SJCRH30 (cell line): ENCODE results near the gene HIPK1. TPM values are rescaled to one million over a fixed set of nuclear protein-coding genes. Genes with fewer than 3 reads are reported as not detected.
"Not testable (repeated sequence)": the region's sequence is repeated elsewhere in the genome, so short reads cannot be mapped to it uniquely, and the experiment has no call there.

Source experiments
- DNase-seq, 2 experiments: peaks; one replicate each; pipeline ENCODE4 v3.0.0-alpha.2; 2015 to 2020
- H3K27ac ChIP-seq: fragments of 250-450 bp; sonication (Bioruptor Pico); 2 replicates; pipeline ENCODE4 v1.5.1; 2020; ENCODE audit warnings: mild to moderate bottlenecking, moderate library complexity
- H3K27me3 ChIP-seq: fragments of 250-450 bp; sonication (Bioruptor Pico); 2 replicates; pipeline ENCODE4 v1.5.1; 2020; ENCODE audit warnings: mild to moderate bottlenecking, moderate library complexity
- H3K36me3 ChIP-seq: fragments of 250-450 bp; sonication (Bioruptor Pico); 2 replicates; pipeline ENCODE4 v1.5.1; 2020; ENCODE audit warnings: mild to moderate bottlenecking, moderate library complexity
- H3K4me1 ChIP-seq: fragments of 250-450 bp; sonication (Bioruptor Pico); 2 replicates; pipeline ENCODE4 v1.5.1; 2020; ENCODE audit warnings: mild to moderate bottlenecking, moderate library complexity
- H3K4me3 ChIP-seq: fragments of 250-450 bp; sonication (Bioruptor Pico); 2 replicates; pipeline ENCODE4 v1.5.1; 2020; ENCODE audit warnings: mild to moderate bottlenecking, moderate library complexity
- H3K9me3 ChIP-seq: fragments of 250-450 bp; sonication (Bioruptor Pico); replicated peaks from 2 replicates; pipeline ENCODE4 v1.5.1; 2020; ENCODE audit warnings: mild to moderate bottlenecking, moderate library complexity
- total RNA-seq: library from RNA; depleted of rRNA; stranded (reverse); fragments of >200 nt; shearing (Covaris generic); gene quantifications from 2 replicates; pipeline ENCODE4 v1.2.3, GENCODE V29; 2014; rRNA removed

HIPK1 gene
- total RNA-seq, 1 experiment from 2014 or later, result 56.3 TPM

- not testable (repeated sequence) for H3K9me3 ChIP-seq, H3K4me3 ChIP-seq, DNase-seq, H3K36me3 ChIP-seq, H3K27ac ChIP-seq, H3K27me3 ChIP-seq
- peaks cover 33% of the 10 kb centered on the region for H3K4me1 ChIP-seq
Observed at GRCh38 chr1:114019724-114020123, 90.6 kb downstream of the HIPK1 start.

DNA sequence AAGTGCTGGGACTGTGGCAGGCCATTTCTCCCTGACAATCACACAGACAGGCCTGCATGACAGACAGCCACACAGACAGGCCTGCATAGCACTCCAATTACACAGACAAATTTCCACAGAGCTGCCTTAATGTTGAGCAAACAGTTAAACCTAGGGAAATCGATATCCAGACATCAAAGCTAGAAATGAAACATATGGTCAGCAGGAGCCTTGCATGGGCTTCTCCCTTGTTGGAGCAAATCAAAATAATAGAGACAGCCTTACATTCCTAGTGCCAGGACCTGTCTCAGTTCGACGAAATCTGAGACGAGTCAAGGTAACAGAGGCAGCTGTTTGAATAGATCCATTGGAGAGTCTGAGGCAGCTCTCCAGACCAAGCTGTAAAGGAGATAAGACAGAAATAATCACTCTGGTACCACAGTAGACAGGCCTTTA lies 92.6 kb downstream of the HIPK1 start:
- H3K4me1 ChIP-seq, result peaks cover 43% of the 10 kb centered on the region
- DNase-seq, result peak; percentile 58 to 80
- H3K27ac ChIP-seq, result peak overlapping the region; percentile 1; the same call in 1 of the 2 replicates
- no peaks in the 10 kb centered on the region for H3K36me3 ChIP-seq
- no peaks in the 10 kb centered on the region for H3K27me3 ChIP-seq
- no peaks in the 10 kb centered on the region for H3K9me3 ChIP-seq
- H3K4me3 ChIP-seq, result no peak overlapping the region

DNA sequence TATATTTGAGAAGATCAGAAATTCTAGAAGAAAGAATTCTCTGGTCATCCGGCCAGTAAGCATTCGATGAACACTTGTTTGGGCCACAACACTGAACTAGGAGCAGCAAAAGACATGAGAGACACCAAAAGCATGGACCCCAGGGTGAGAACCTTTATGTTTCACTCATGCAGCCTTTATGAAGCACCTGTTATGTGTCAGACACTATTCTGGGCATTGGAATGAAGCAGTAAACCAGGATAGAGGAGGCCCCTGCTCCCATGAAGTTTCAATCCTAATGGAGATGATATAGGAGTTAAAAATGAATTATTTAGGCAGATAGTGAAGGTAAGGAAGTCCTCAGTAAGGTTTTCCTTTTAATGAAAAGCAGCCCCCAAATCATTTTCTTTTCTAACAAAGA lies 93.8 kb downstream of the HIPK1 start:
- H3K36me3 ChIP-seq, result no peaks in the 10 kb centered on the region
- H3K9me3 ChIP-seq, result no peaks in the 10 kb centered on the region
- H3K4me3 ChIP-seq, result no peak overlapping the region
- H3K4me1 ChIP-seq, result peaks cover 46% of the 10 kb centered on the region
- no peaks in the 10 kb centered on the region for H3K27me3 ChIP-seq
- no peak overlapping the region for H3K27ac ChIP-seq
- DNase-seq, result no peak

GRCh38 chr1:114023377-114023776 lies 94.3 kb downstream of the HIPK1 start:
- no peak overlapping the region for H3K4me3 ChIP-seq

GRCh38 chr1:114024049-114024448 lies 94.9 kb downstream of the HIPK1 start:
- Histone ChIP-seq H3K36me3 (no peaks in the 10 kb centered on the region), H3K27me3 (no peaks in the 10 kb centered on the region), H3K4me1 (peaks cover 46% of the 10 kb centered on the region), H3K27ac (peak overlapping the region; percentile 35), H3K9me3 (no peaks in the 10 kb centered on the region), H3K4me3 (no peak overlapping the region)
- peak; percentile 75 to 88 for DNase-seq

More at GRCh38 chr1:114023377-114023776, 94.3 kb downstream of the HIPK1 start:
- peak; percentile 19 to 51 for DNase-seq
- no peak overlapping the region for H3K27ac ChIP-seq
- no peaks in the 10 kb centered on the region for H3K9me3 ChIP-seq
- no peaks in the 10 kb centered on the region for H3K27me3 ChIP-seq
- H3K36me3 ChIP-seq, result no peaks in the 10 kb centered on the region
- H3K4me1 ChIP-seq, result peaks cover 46% of the 10 kb centered on the region

- Histone ChIP-seq H3K27ac (no peak overlapping the region), H3K4me1 (peaks cover 46% of the 10 kb centered on the region), H3K4me3 (no peak overlapping the region), H3K9me3 (no peaks in the 10 kb centered on the region), H3K27me3 (no peaks in the 10 kb centered on the region), H3K36me3 (no peaks in the 10 kb centered on the region)
- DNase-seq, result no peak
Observed at GRCh38 chr1:114025609-114026401, 96.7 kb downstream of the HIPK1 start.

DNA sequence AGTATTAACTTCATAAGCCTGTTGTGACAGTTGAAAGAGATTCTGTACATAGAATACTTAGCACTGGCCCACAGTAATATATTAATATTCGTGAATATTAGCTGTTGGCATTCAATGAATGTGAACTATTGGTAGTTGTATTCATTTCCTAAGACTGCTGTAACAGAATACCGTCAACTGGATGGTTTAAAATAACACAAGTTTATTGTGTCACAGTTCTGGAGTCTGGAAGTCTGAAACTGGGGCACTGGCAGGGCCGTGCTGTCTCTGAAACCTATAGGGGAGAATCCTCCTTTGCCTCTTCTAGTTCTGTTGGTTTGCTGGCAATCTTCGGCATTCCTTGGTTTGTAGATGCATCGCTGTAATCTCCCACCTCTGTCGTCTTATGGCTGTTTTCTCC lies 97.7 kb downstream of the HIPK1 start:
- H3K27ac ChIP-seq, result no peak overlapping the region
- no peaks in the 10 kb centered on the region for H3K27me3 ChIP-seq
- no peak for DNase-seq
- H3K36me3 ChIP-seq, result no peaks in the 10 kb centered on the region
- H3K4me3 ChIP-seq, result no peak overlapping the region
- H3K9me3 ChIP-seq, result no peaks in the 10 kb centered on the region
- peaks cover 36% of the 10 kb centered on the region for H3K4me1 ChIP-seq

Other genes starting within 250 kb of the HIPK1 start
- gene PHTF1, start 169.8 kb upstream of the HIPK1 start, total RNA-seq, result 35.7 and 38.0 TPM in 2 replicates
- 16.6 and 18.5 TPM in 2 replicates for gene RSBN1, start 116.8 kb upstream of the HIPK1 start, total RNA-seq
- 1.4 and 2.0 TPM in 2 replicates for gene PTPN22, start 57.6 kb upstream of the HIPK1 start, total RNA-seq
- 0.18 and 1.2 TPM in 2 replicates for gene BCL2L15, start 41.7 kb upstream of the HIPK1 start, total RNA-seq
- 11.7 and 14.3 TPM in 2 replicates for gene AP4B1, start 24.5 kb upstream of the HIPK1 start, total RNA-seq
- 23.7 and 25.3 TPM in 2 replicates for gene DCLRE1B, start 24.0 kb upstream of the HIPK1 start, total RNA-seq
- 96.5 and 104 TPM in 2 replicates for gene OLFML3, start 50.1 kb downstream of the HIPK1 start, total RNA-seq
- gene SYT6, start 224.5 kb downstream of the HIPK1 start, total RNA-seq, result 0.04 and 0.08 TPM in 2 replicates